HG02623 (cell line): Measurements from ENCODE around the gene MRFAP1.
"Not testable (repeated sequence)": the region's sequence is repeated elsewhere in the genome, so short reads cannot be mapped to it uniquely, and the experiment has no call there.

ENCODE experiments used
- ATAC-seq: cut with Tn5 transposase; IDR thresholded peaks from one replicate; pipeline ENCODE4 v1.9.1; 2021; ENCODE audit warnings: moderate library complexity; ENCODE audit not compliant: unreplicated experiment

MRFAP1 gene

GRCh38 chr4:6663596-6664393, 23.3 kb downstream of the MRFAP1 start:
- ATAC-seq: no peak

- ATAC-seq: no peak
These were observed 24.8 kb downstream of the MRFAP1 start for GRCh38 chr4:6665320-6665654.

GRCh38 chr4:6668391-6668790, 27.9 kb downstream of the MRFAP1 start:
- no peak for ATAC-seq

- ATAC-seq: no peak
These were observed 31.2 kb downstream of the MRFAP1 start for GRCh38 chr4:6671648-6672047.

- no peak for ATAC-seq
These were observed 31.6 kb downstream of the MRFAP1 start for GRCh38 chr4:6672131-6672530.

- ATAC-seq: not testable (repeated sequence)
These were observed 32.2 kb downstream of the MRFAP1 start for GRCh38 chr4:6672541-6673190.

GRCh38 chr4:6673191-6673659, 32.7 kb downstream of the MRFAP1 start:
- not testable (repeated sequence) for ATAC-seq

- ATAC-seq: peak; percentile 72
These were observed 33.4 kb downstream of the MRFAP1 start for GRCh38 chr4:6673660-6674499.

- peak; percentile 24 for ATAC-seq
These were observed 34.1 kb downstream of the MRFAP1 start for GRCh38 chr4:6674500-6675149.

GRCh38 chr4:6676722-6677558, 36.5 kb downstream of the MRFAP1 start:
- no peak for ATAC-seq

GRCh38 chr4:6680372-6681034, 40.0 kb downstream of the MRFAP1 start:
- no peak for ATAC-seq

GRCh38 chr4:6681191-6681590, 40.7 kb downstream of the MRFAP1 start:
- ATAC-seq: no peak

- ATAC-seq: no peak
These were observed 42.5 kb downstream of the MRFAP1 start for GRCh38 chr4:6682862-6683590.

GRCh38 chr4:6684656-6685055, 44.2 kb downstream of the MRFAP1 start:
- no peak for ATAC-seq

GRCh38 chr4:6686104-6686787, 45.8 kb downstream of the MRFAP1 start:
- ATAC-seq: no peak

GRCh38 chr4:6687947-6688878, 47.7 kb downstream of the MRFAP1 start:
- ATAC-seq: no peak

- peak; percentile 75 for ATAC-seq
These were observed 48.5 kb downstream of the MRFAP1 start for GRCh38 chr4:6688879-6689505.
